H9 (cell line): ENCODE results near the gene PEX14. TPM values are rescaled to one million over a fixed set of nuclear protein-coding genes. Genes with fewer than 3 reads are reported as not detected.

ENCODE experiments used
- DNase-seq: peaks from one replicate; pipeline ENCODE4 v3.0.0-alpha.2; 2017
- H2AFZ ChIP-seq: one replicate; pipeline ENCODE4 v1.6.1; 2013; ENCODE audit warnings: mild to moderate bottlenecking, low read length, control low read depth, moderate library complexity
- H2AK5ac ChIP-seq: 2 replicates; pipeline ENCODE4 v1.6.1; 2013; ENCODE audit warnings: low read length, control low read depth, mixed read lengths; ENCODE audit not compliant: insufficient read length
- H2BK120ac ChIP-seq: one replicate; pipeline ENCODE4 v1.6.1; 2013; ENCODE audit warnings: low read depth, mild to moderate bottlenecking, low read length, control low read depth, inconsistent platforms; ENCODE audit not compliant: poor library complexity, severe bottlenecking
- H2BK12ac ChIP-seq: 2 replicates; pipeline ENCODE4 v1.6.1; 2013; ENCODE audit warnings: low read length, control low read depth, mixed read lengths, low read depth; ENCODE audit not compliant: insufficient read length
- H2BK15ac ChIP-seq: 2 replicates; pipeline ENCODE4 v1.6.1; 2013; ENCODE audit warnings: low read depth, low read length, control low read depth
- H2BK20ac ChIP-seq: one replicate; pipeline ENCODE4 v1.6.1; 2013; ENCODE audit warnings: low read depth, mild to moderate bottlenecking, low read length, control low read depth, inconsistent platforms; ENCODE audit not compliant: poor library complexity, severe bottlenecking
- H2BK5ac ChIP-seq: 2 replicates; pipeline ENCODE4 v1.6.1; 2013; ENCODE audit warnings: low read length, control low read depth, mixed read lengths; ENCODE audit not compliant: insufficient read length
- H3K14ac ChIP-seq: 2 replicates; pipeline ENCODE4 v1.6.1; 2013; ENCODE audit warnings: low read length, control low read depth; ENCODE audit not compliant: insufficient read depth
- H3K18ac ChIP-seq: 2 replicates; pipeline ENCODE4 v1.6.1; 2013; ENCODE audit warnings: low read depth, mild to moderate bottlenecking, mixed read lengths, low read length, control low read depth; ENCODE audit not compliant: insufficient read length
- H3K23ac ChIP-seq: 2 replicates; pipeline ENCODE4 v1.6.1; 2013; ENCODE audit warnings: low read length, control low read depth, mixed read lengths, low read depth; ENCODE audit not compliant: insufficient read length
- H3K23me2 ChIP-seq: 2 replicates; pipeline ENCODE4 v1.6.1; 2013; ENCODE audit warnings: low read depth, mild to moderate bottlenecking, mixed read lengths, low read length, control low read depth; ENCODE audit not compliant: insufficient read length, poor library complexity, severe bottlenecking
- H3K27ac ChIP-seq: 2 replicates; pipeline ENCODE4 v1.5.1; 2013; ENCODE audit warnings: low read length, control low read depth, mixed read lengths, low read depth; ENCODE audit not compliant: insufficient read length
- H3K27me3 ChIP-seq: 2 replicates; pipeline ENCODE4 v1.6.1; 2013; ENCODE audit warnings: low read length, control low read depth, inconsistent platforms; ENCODE audit not compliant: insufficient read depth
- H3K4ac ChIP-seq: 2 replicates; pipeline ENCODE4 v1.6.1; 2013; ENCODE audit warnings: low read depth, mild to moderate bottlenecking, control low read depth, inconsistent platforms, low read length, moderate library complexity
- H3K4me1 ChIP-seq: 2 replicates; pipeline ENCODE4 v1.6.1; 2013; ENCODE audit warnings: low read length, control low read depth, inconsistent platforms; ENCODE audit not compliant: insufficient read depth
- H3K4me2 ChIP-seq: 2 replicates; pipeline ENCODE4 v1.6.1; 2013; ENCODE audit warnings: low read length, control low read depth, mixed read lengths; ENCODE audit not compliant: insufficient read length, insufficient read depth
- H3K56ac ChIP-seq: 2 replicates; pipeline ENCODE4 v1.6.1; 2013; ENCODE audit warnings: low read depth, mild to moderate bottlenecking, mixed read lengths, low read length, control low read depth; ENCODE audit not compliant: insufficient read length
- H3K79me1 ChIP-seq: 2 replicates; pipeline ENCODE4 v1.6.1; 2013; ENCODE audit warnings: low read depth, mild to moderate bottlenecking, moderate library complexity, low read length, control low read depth, inconsistent platforms; ENCODE audit not compliant: insufficient read depth, poor library complexity, severe bottlenecking
- H3K79me2 ChIP-seq: 2 replicates; pipeline ENCODE4 v1.6.1; 2013; ENCODE audit warnings: low read length, control low read depth, inconsistent platforms; ENCODE audit not compliant: insufficient read depth
- H3K9ac ChIP-seq: 2 replicates; pipeline ENCODE4 v1.6.1; 2013; ENCODE audit warnings: low read length, control low read depth, mixed read lengths; ENCODE audit not compliant: insufficient read length; ENCODE audit errors: extremely low read depth
- H3K9me3 ChIP-seq: one replicate; pipeline ENCODE4 v1.6.1; 2013; ENCODE audit warnings: low read depth, low read length, inconsistent platforms; ENCODE audit not compliant: control insufficient read depth
- H3T11ph ChIP-seq: one replicate; pipeline ENCODE4 v1.6.1; 2013; ENCODE audit warnings: mild to moderate bottlenecking, low read length, control low read depth, inconsistent platforms
- H4K20me1 ChIP-seq: one replicate; pipeline ENCODE4 v1.6.1; 2013; ENCODE audit not compliant: control insufficient read depth, insufficient read length, insufficient read depth
- H4K5ac ChIP-seq: 2 replicates; pipeline ENCODE4 v1.6.1; 2013; ENCODE audit warnings: low read depth, mild to moderate bottlenecking, mixed read lengths, low read length, control low read depth; ENCODE audit not compliant: insufficient read length
- H4K8ac ChIP-seq: replicated peaks from 2 replicates; pipeline ENCODE4 v1.6.1; 2013; ENCODE audit warnings: low read length, control low read depth, mixed read lengths, low read depth; ENCODE audit not compliant: insufficient read length
- H4K91ac ChIP-seq: 2 replicates; pipeline ENCODE4 v1.6.1; 2013; ENCODE audit warnings: low read depth, mild to moderate bottlenecking, moderate library complexity, mixed read lengths, low read length, control low read depth; ENCODE audit not compliant: insufficient read length
- H3K27ac Mint-ChIP-seq, 3 experiments: 2 replicates in 2 of 3; 3 replicates in 1 of 3; pipeline ENCODE4 v1.8.0; 2020 to 2021; ENCODE audit warnings: mixed read lengths in 3 of 3, mild to moderate bottlenecking in 1 of 3, moderate library complexity in 1 of 3
- H3K27me3 Mint-ChIP-seq: 2 replicates; pipeline ENCODE4 v1.8.0; 2021; ENCODE audit warnings: low read depth, mild to moderate bottlenecking, moderate library complexity, mixed read lengths
- H3K36me3 Mint-ChIP-seq, 3 experiments: 2 replicates in 2 of 3; 3 replicates in 1 of 3; pipeline ENCODE4 v1.8.0; 2020 to 2021; ENCODE audit warnings: low read depth in 3 of 3, mixed read lengths in 3 of 3; ENCODE audit not compliant: insufficient read depth in 1 of 3
- H3K4me1 Mint-ChIP-seq, 2 experiments: 2 replicates each; pipeline ENCODE4 v1.8.0; 2020; ENCODE audit warnings: mixed read lengths in 2 of 2
- H3K4me3 Mint-ChIP-seq, 2 experiments: 2 replicates in 1 of 2; 3 replicates in 1 of 2; pipeline ENCODE4 v1.8.0; 2020 to 2021; ENCODE audit warnings: mild to moderate bottlenecking in 2 of 2, mixed read lengths in 2 of 2, moderate library complexity in 1 of 2
- H3K9me3 Mint-ChIP-seq, 2 experiments: 2 replicates in 1 of 2; 3 replicates in 1 of 2; pipeline ENCODE4 v1.8.0; 2020; ENCODE audit warnings: mild to moderate bottlenecking in 2 of 2, mixed read lengths in 2 of 2, moderate library complexity in 1 of 2
- CTCF ChIP-seq: fragments of 200-600 bp; sonication (generic); conservative IDR thresholded peaks from 3 replicates; pipeline ENCODE4 v1.8.0; 2021; ENCODE audit warnings: antibody characterized with exemption, mild to moderate bottlenecking
- WGBS: extraction: QIAGEN DNeasy Blood & Tissue Kit; methylation state at CpG from one replicate; pipeline ENCODE4 v1.1.7; 2013; ENCODE audit warnings: missing lambda C conversion rate, low lambda C conversion rate, mixed read lengths; ENCODE audit not compliant: insufficient read length; ENCODE audit errors: extremely low coverage; 5-methylcytosine and 5-hydroxymethylcytosine counted together
- total RNA-seq: library from RNA; stranded (reverse); gene quantifications from 2 replicates; pipeline ENCODE4 v1.2.1, GENCODE V29; 2021

The PEX14 gene
- total RNA-seq, 1 experiment from 2014 or later: 23.9 TPM

- no peak overlapping the region for H3K9ac ChIP-seq
- no peaks in the 10 kb centered on the region for H3K9me3 ChIP-seq
- H4K5ac ChIP-seq: no peak overlapping the region
- no peaks in the 10 kb centered on the region for H3K27me3 ChIP-seq
- no peak overlapping the region for H3K14ac ChIP-seq
- no peak overlapping the region for H2BK12ac ChIP-seq
- no peak for TF ChIP-seq CTCF
- H3K79me2 ChIP-seq: no peaks in the 10 kb centered on the region
- no peak overlapping the region for H2AFZ ChIP-seq
- H3K23me2 ChIP-seq: no peaks in the 10 kb centered on the region
- no peaks in the 10 kb centered on the region for H3K79me1 ChIP-seq
- Mint-ChIP-seq H3K4me1 (no peaks in the 10 kb centered on the region), H3K9me3 (no peaks in the 10 kb centered on the region), H3K27ac (0 out of 7 replicates have a peak overlapping the region, but pooled peaks of 1 of the 3 experiments have one; percentile 54), H3K27me3 (no peaks in the 10 kb centered on the region), H3K4me3 (no peak overlapping the region), H3K36me3 (peaks cover 0 to 4% (median 0%) of the 10 kb centered on the region in 3 experiments; a peak in 2 of 7 replicates)
- H3K27ac ChIP-seq: no peak overlapping the region
- no peak overlapping the region for H3K56ac ChIP-seq
- H3K18ac ChIP-seq: no peak overlapping the region
- H2AK5ac ChIP-seq: no peak overlapping the region
- H4K20me1 ChIP-seq: no peaks in the 10 kb centered on the region
- no peak overlapping the region for H3K4me2 ChIP-seq
- H2BK120ac ChIP-seq: no peak overlapping the region
- H3K4me1 ChIP-seq: no peaks in the 10 kb centered on the region
- DNase-seq: no peak
- no CpG with 5 or more reads among the region's 2 CpGs for WGBS
- no peak overlapping the region for H2BK20ac ChIP-seq
- no peak overlapping the region for H2BK15ac ChIP-seq
- H2BK5ac ChIP-seq: no peak overlapping the region
- no peak overlapping the region for H3T11ph ChIP-seq
- no peak overlapping the region for H3K23ac ChIP-seq
- no peak overlapping the region for H4K8ac ChIP-seq
- no peak overlapping the region for H4K91ac ChIP-seq
- H3K4ac ChIP-seq: no peak overlapping the region
These were observed 34.4 kb upstream of the PEX14 start for GRCh38 chr1:10440305-10440704.
